GM13977 (cell line): ENCODE results near the gene MMP23B.
"Not testable (repeated sequence)": the region's sequence is repeated elsewhere in the genome, so short reads cannot be mapped to it uniquely, and the experiment has no call there.

Source experiments
- DNase-seq: peaks from one replicate; pipeline ENCODE4 v3.0.0; 2012; ENCODE audit warnings: low spot score
- in situ Hi-C: fragments of 300-500 bp; cut with MboI; formaldehyde crosslinking; loops from one replicate; pipeline ENCODE4 v1.12.0; 2022; ENCODE audit warnings: low sequenced_read_pairs, low pct_unique_long_range_greater_than_20kb, mixed read lengths, inconsistent platforms; ENCODE audit not compliant: unreplicated experiment

Gene MMP23B

GRCh38 chr1:1638528-1638927 is 6.6 kb downstream of the MMP23B start:
- DNase-seq, in situ Hi-C loops: not testable (repeated sequence)

DNA sequence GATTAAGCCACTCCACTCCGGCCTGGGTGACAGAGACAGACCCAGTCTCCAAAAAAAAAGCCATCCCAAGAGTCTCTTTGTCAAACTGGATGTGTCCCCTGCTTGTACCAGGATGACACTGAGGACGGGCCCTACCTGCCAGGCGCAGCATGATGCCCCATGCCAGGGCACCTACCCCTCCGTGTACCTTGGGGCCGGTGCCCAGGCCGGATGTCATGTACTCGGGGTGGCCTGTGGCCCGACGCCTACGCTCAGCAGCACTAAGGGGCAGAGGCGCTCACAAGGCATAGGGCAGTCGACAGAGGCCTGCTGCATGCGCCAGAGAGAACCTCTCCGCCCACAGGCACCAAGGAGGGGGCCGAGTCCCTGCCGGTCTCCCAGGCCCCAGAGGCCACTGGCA is 7.4 kb downstream of the MMP23B start:
- DNase-seq, in situ Hi-C loops: not testable (repeated sequence)

GRCh38 chr1:1640081-1640480 is 8.1 kb downstream of the MMP23B start:
- in situ Hi-C loops, DNase-seq: not testable (repeated sequence)

- in situ Hi-C loops, DNase-seq: not testable (repeated sequence)
Measured at GRCh38 chr1:1640711-1641461, 8.9 kb downstream of the MMP23B start.

- DNase-seq, in situ Hi-C loops: not testable (repeated sequence)
Measured at GRCh38 chr1:1646326-1646725, 14.4 kb downstream of the MMP23B start.

DNA sequence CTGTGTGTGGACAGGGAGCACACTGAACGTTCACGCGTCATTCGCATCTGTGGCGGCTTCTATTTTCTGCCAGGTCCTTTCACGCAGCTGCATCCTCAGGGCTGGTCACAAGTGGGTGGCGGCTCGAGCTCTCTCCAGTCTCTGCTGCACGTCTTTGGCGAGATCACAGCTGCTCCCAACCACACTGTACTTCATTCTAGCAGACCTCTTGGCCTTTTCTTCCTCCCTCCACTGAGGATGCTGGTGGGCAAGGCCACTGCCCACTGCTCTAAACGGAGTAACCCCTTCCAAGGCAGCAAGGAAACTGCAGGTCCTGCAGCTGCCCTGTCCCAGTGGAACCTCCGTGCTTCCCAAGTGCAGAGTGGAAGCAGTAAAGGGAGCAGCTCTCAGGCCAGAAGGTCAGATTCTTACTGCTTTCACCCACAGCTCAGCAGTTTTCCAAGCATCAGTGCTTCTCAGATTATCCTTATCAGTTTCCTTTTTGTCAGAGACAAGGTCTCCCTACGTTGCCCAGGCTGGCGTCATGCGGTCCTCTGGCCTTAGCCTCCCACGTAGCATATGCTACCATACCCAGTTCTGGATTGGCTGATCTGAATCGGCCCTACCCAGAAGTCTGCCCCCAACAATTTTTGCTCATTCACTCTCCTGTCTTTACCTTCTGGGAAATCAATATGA is 15.7 kb downstream of the MMP23B start:
- in situ Hi-C loops: not testable (repeated sequence)

GRCh38 chr1:1648265-1648664 is 16.3 kb downstream of the MMP23B start:
- in situ Hi-C loops, DNase-seq: not testable (repeated sequence)

More for the DNA sequence above, 15.7 kb downstream of the MMP23B start:
- not testable (repeated sequence) for DNase-seq

DNA sequence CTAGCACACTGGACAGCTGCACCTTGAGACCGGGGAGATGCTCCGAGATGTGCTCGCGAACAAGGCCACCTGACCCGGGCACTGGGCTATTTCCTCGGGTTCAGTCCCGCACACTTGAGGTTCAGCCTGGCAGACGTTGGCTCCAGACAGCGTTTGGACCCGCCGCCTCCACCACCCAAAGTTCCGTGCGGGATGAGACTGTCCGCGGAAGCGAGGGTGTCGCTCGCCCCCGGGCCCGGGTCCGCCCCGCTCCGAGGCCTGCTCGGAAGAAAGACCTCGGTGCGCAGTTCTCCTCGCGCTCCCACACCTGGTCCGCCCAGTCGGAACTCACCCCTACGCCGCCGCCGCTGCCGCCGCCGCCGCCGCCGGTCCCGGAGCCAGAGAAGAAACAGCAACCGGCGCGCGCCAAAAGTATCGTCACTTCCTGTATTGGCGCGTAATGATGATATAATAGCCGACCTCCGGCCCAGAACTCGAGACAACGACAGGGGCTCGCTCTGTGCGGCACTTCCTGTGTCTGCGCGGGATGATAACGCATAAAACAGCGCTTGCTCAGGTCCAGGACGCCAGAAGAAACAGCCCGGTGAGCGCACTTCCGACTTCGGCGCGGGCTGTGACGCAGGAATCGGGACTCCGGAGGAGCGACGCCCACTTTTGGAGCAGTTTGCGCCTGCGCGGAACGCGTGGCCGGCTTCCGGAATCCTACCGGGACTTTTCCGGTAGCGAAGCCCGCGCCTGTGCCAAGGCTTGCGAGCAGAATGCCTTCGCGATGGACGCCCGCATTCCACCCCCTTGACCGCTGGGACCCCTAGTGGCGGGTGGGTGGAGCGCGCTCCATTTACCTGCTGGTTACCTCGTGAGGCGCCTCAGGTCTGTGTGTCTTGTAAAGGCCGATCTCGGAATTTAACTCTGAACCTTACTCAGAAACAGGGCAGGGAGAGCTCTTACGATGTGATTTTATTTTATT is 26.9 kb downstream of the MMP23B start, which contains the start of gene CDK11B:
TSS of gene CDK11B (minus strand) at position 422 of the 967 bp plus-strand sequence. CDS start 1,519 bp downstream, outside the sequence.
- in situ Hi-C loops: loop anchor here (5.0 kb wide), 1 partner anchor 63 kb away; the partner anchor contains the start of gene CDK11A
- DNase-seq: peak; percentile 98

DNA sequence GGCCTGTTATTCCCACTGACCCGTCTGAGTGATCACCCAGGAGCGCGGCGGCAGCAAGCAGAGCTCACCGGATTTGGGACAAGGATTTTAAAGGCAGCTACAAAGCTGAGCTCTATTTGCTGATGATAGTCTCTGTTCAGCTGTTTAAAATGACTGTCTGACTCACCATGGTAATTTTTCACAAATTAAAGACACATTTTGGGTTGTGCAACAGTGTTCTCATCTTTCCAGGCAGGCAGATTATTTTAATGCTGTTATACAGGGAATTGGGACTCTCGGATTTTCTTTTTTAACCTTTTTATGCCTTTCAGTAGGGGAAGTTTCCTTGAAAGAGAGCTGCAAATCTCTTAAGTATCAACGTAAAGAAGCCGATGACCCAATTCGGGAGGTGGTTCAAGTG is 30.4 kb downstream of the MMP23B start:
- DNase-seq, in situ Hi-C loops: not testable (repeated sequence)

DNA sequence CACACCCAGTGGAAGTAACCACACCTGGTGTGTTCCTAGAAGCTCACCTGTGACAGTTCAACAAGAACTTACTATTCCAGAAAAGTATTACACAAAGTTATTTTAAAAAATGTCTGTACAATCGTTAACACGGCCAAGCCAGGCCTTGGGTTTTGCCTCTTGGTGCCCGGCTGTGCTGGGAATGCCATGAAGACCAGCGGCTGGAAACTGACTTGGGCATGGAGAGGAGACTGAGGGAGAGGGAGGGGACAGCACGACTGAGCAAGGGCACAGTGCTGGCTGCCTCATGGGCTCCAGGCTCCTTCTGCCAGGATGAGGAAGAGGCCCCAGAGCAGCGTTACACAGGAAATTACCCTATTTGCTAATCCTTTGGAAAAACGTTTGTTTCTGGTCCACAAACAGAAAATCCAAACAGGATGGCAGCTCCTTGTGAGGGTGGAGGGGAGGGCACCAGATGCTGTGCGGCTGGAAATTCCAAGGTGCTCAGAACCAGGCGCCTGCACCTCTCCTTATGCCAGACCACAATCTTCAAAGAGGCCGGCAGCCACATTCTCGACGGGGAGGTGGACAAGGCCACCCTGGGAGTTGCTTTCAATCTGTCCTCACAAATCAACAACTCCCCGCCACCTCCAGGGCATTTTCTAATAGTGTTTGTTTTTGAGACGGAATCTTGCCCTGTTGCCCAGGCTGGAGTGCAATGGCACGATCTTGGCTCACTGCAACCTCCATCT is 31.0 kb downstream of the MMP23B start:
- in situ Hi-C loops, DNase-seq: not testable (repeated sequence)

GRCh38 chr1:1664318-1664717 is 32.3 kb downstream of the MMP23B start:
- DNase-seq, in situ Hi-C loops: not testable (repeated sequence)
